ENCODE data around the gene RSPH1.
A peak's percentile ranks its signal among the peaks of the same experiment; 100 is the strongest.

Gene RSPH1

GRCh38 chr21:42531771-42532170, 35.7 kb upstream of the RSPH1 start:
- no peak for ATAC-seq

GRCh38 chr21:42530167-42530518, 34.1 kb upstream of the RSPH1 start:
- ATAC-seq, result no peak

GRCh38 chr21:42527489-42528158, 31.6 kb upstream of the RSPH1 start:
- ATAC-seq, result peak; percentile 82 to 86

GRCh38 chr21:42527127-42527488, 31.1 kb upstream of the RSPH1 start:
- ATAC-seq, result no peak

GRCh38 chr21:42526379-42526727, 30.3 kb upstream of the RSPH1 start:
- no peak for ATAC-seq

GRCh38 chr21:42525676-42526378, 29.8 kb upstream of the RSPH1 start:
- no peak for ATAC-seq

- no peak for ATAC-seq
Observed at GRCh38 chr21:42525029-42525581, 29.1 kb upstream of the RSPH1 start.

- peak in 1 of 2 donors; percentile 4 for ATAC-seq
Observed at GRCh38 chr21:42524341-42525028, 28.5 kb upstream of the RSPH1 start.

GRCh38 chr21:42523941-42524340, 27.9 kb upstream of the RSPH1 start:
- no peak for ATAC-seq

- no peak for ATAC-seq
Observed at GRCh38 chr21:42523211-42523610, 27.2 kb upstream of the RSPH1 start.

GRCh38 chr21:42522771-42523170, 26.7 kb upstream of the RSPH1 start:
- no peak for ATAC-seq

- no peak for ATAC-seq
Observed at GRCh38 chr21:42522271-42522670, 26.2 kb upstream of the RSPH1 start.

- ATAC-seq, result no peak
Observed at GRCh38 chr21:42521805-42522204, 25.8 kb upstream of the RSPH1 start.

- no peak for ATAC-seq
Observed at GRCh38 chr21:42521384-42521783, 25.4 kb upstream of the RSPH1 start.

GRCh38 chr21:42520628-42521253, 24.7 kb upstream of the RSPH1 start:
- ATAC-seq, result no peak

- ATAC-seq, result no peak
Observed at GRCh38 chr21:42518626-42519025, 22.6 kb upstream of the RSPH1 start.

GRCh38 chr21:42518215-42518614, 22.2 kb upstream of the RSPH1 start:
- ATAC-seq, result no peak

- no peak for ATAC-seq
Observed at GRCh38 chr21:42515708-42516502, 19.9 kb upstream of the RSPH1 start.

- ATAC-seq, result no peak
Observed at GRCh38 chr21:42514883-42515228, 18.8 kb upstream of the RSPH1 start.

- ATAC-seq, result peak; percentile 76
Observed at GRCh38 chr21:42513985-42514882, 18.2 kb upstream of the RSPH1 start.

GRCh38 chr21:42513151-42513984, 17.3 kb upstream of the RSPH1 start, which contains the start of gene SLC37A1:
Gene SLC37A1 (plus strand): TSS chr21:42513852. CDS start chr21:42518455, 4,603 bp downstream.
- peak; percentile 69 to 72 for ATAC-seq

Measured in activated CD4-positive, CD25-positive, alpha-beta regulatory T cell treated with anti-CD3 and anti-CD28 coated beads, Interleukin-2, amount 50 U/mL, for 24 hours (primary cell).